Measurements from ENCODE around the gene TMCC3.
"Not testable (repeated sequence)": the region's sequence is repeated elsewhere in the genome, so short reads cannot be mapped to it uniquely, and the experiment has no call there.

Gene TMCC3

GRCh38 chr12:94634717-94635116 lies 15.6 kb downstream of the TMCC3 start:
- no peak for DNase-seq
- no peak for ATAC-seq

GRCh38 chr12:94633401-94633800 lies 17.0 kb downstream of the TMCC3 start:
- DNase-seq = no peak
- no peak for ATAC-seq

DNA sequence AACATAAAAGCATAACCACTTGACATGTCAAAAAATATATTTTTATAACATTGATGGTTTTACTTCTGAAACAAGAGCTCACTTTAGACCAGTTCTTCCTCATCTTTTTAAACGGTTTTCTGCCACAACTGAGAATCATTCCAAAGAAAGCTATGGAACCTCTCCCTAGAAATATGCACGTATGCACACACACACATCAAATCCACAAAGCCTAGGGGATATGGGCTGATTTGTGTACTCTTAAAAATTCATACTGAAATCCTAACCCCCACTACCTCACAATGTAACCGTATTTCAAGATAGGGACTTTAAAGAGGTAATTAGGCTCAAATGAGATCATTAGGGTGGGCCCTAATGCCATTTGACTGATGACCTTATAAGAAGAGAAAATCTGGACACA lies 19.3 kb downstream of the TMCC3 start:
- ATAC-seq (no peak), DNase-seq (no peak)

DNA sequence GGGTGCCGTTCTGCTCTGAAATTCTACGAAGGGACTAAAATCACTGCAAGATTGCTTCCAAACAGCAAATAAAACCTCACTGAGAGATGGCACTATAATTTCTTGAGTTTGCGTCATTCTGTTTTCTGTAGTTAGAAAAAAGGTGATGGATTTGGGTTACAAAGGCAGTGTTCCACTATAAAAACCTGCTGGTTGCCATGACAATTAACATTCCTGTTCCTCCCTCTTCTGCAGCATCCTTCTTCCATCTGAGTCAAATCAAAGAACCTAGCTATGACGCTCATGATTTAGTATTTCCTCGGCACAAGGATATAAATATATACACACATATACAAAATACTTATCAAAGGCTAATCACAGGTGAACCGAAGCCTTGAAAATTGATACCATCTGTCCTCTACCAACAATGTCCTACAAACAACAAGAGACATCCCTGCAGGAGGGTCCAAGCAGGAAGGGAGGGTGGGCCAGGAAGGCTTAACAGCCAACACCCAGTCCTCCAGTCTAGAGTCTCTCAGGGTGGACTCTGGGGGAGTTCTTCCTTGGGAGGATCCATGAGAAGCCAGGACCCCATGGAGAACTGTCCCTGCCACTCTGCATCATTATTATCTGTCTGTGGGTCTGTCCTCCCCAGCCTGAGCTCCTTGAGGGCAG lies 21.4 kb downstream of the TMCC3 start:
- no peak for ATAC-seq
- no peak for DNase-seq

GRCh38 chr12:94628369-94628768 lies 22.0 kb downstream of the TMCC3 start:
- DNase-seq = no peak
- no peak for ATAC-seq

DNA sequence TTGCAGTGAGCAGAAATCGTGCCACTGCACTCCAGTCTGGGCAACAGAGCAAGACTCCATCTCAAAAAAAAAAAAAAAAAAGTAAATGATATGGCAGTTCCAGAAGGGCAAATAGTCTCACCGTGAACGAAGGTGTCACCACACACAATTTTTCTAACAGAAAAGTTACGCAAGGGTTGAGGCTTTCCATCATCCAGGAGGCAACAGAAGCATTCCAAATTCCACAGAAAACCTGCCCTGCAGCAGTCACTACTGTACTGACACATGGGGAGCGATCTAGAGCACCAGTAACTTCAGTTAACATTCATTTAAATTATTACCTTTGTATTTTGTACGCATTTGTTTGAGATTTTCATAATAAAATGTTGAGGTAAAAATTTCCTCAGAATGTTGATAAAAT lies 24.8 kb downstream of the TMCC3 start:
- no peak for ATAC-seq
- no peak for DNase-seq

DNA sequence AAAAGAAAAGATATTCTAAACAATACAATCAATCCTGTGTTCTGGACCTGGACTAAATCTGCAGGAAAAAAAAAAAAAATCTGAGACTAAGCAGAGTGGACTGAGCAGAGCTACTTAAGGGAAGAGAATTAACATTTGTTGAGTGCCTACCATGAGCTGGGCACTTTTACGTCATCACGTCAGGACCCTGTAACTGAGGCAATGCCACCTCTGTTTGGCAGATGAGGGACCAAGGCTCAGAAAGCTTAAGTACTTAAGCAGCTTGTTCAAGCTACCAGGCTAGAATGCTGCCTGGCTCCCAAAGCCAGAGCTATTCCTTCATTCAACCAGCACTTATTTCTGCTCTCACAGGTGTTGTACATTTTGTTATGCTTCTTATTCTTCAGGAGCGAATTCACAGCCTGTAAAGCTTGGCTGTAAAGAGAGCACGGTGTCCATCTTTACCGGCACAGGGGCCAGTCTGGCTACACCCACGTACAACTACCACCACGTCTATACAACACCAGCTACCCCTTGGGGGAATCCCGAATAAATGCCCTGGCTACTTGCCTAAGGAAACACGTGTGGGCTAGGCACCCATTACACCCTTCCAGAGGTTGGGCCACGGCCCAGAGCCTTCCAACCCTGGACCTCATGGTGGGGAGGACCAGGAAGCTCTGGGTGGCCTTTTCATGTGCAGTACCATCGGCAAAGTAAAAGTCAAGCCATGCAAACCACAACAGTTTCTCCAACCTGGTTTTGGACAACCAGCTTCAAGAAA lies 27.0 kb downstream of the TMCC3 start:
- no peak for ATAC-seq
- no peak for DNase-seq

DNA sequence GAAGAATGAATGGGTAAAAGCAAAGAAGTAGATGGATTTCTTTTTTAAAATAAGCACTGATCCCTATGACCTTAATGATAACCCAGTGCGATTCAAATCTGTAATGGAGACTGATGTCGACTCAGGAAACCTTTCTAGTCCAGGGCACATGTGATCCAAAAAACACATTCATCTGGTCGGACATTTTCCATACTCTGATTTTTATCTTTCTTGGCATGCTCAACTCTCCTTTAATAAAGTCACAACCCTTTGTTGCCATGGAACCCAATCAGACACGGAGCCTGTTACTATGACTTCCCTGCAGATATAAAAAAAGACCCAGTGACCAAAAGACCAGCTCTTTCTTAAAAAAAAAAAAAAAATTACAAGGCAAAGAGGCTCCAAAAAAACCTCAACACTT lies 27.9 kb downstream of the TMCC3 start:
- no peak for ATAC-seq
- no peak for DNase-seq

DNA sequence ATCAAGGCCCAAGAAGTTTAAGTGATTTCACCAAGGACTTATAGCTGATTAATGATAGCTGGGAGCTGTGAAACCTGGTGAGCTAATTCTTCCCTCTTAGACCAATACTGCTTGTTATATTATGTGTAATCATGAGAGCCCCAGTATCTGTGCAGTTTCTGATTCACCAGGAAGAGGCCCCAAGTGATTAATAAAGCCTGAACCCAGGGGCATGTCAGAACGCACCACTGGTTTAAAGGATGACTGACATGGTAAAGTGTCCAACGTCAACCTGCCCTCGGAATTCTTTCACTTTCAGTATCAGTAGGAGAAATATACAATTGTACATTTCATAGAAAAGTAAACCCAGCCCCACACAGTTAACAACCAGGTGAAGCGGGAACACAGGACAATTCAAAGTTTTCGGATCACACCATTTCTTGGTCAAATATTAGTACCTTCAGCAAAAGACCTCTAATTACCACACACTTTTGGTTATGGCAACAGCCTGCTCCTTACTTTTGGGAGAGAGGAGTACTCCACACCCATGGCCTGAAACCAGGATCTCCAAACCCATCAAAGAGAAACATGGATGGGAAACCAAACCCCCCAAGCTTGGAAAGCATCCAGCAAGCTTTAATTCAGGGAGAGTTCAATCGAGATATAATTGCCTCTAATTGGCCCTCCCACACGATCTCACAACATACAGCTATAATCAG lies 28.5 kb downstream of the TMCC3 start:
- DNase-seq = peak; percentile 39
- ATAC-seq = peak; percentile 97

DNA sequence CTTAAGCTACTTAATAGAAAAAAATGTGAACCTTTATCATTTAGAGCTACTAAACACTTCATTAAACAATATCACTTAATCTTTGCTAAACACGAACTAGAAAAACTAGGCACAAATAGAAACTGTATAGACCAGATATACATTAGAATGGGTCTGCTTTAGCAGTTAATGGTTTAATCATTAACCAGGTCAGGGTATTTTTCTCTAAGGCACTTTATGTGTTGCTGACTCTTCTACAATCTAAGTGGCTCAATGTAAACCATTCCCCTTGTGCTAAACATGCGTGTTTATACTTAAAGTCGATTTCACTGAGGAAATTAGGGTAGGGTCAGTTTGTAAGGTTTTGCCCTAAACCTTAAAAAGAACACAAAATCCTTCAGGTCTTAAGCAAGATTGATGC lies 29.7 kb downstream of the TMCC3 start:
- no peak for ATAC-seq
- DNase-seq = no peak

- DNase-seq (no peak), ATAC-seq (peak; percentile 71)
Observed at GRCh38 chr12:94618995-94619695, 31.2 kb downstream of the TMCC3 start.

- ATAC-seq = no peak
Observed at GRCh38 chr12:94617101-94617500, 33.3 kb downstream of the TMCC3 start.

DNA sequence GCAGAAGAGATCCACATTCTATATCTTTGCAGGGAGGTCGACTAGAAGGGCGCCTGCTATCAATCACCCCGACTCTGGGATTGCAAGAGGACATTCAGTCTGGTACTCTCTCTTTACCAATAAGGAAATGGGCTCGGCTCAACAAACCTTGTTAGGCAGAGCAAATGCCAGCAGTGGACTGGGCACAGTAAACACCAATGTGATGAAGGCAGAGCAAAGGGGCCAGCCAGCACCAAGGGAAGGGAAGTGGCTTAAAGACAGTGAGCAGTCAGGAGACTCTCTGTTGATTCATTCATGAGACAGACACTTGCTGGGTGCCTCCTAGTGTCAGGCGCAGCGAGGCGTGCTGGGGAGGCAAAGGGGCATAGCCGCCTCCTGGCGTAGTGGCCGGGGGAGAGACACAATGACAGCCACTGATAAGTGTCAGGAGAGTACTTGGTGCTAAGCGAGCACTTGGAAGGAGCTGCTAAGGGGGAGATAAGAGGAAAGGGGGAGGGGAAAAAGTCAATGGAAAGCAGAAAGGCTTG lies 34.1 kb downstream of the TMCC3 start:
- no peak for ATAC-seq
- DNase-seq = no peak

More at GRCh38 chr12:94617101-94617500, 33.3 kb downstream of the TMCC3 start:
- no peak for DNase-seq

DNA sequence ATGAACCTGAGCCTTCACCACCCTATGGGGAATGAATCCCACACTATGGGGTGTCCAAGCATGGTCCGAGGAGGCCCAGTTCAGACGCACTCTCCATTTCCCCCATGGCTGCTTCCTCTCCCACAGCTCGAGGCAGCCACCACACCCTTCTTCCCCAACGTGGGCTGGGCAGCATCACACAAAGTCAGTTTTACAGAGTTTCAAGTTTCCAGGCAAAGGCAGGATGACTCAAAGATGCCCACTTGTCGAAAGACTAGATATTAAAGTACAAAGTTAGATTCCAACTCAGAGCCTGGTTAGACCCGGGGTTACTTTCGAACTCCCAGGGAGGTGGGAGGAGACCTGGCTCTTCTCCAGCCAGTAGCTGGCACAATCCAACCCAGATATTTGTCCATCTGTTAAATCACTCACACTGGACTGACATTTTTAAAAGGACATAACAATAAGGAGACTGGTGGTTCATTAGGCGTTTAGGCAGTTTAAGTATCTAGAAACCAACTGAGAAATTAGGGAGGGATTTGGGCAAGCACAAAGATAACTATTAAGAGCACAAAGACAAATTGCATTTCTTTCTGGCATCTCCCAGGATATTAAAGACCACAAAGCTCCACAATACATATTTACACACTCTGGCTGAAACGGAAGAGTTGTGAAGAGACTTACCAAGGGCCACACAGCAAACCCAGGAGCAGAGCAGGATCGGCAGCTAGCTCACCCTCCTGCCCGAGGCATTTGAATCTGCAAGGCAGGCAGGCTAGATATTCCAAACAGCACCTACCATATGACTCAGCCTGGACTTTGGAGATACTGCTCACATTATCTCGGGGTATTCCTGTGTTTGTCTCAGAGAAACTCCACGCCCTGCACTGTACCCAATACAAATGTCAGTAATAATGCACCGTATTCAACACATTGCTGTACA lies 34.8 kb downstream of the TMCC3 start:
- DNase-seq (no peak), ATAC-seq (no peak)

DNA sequence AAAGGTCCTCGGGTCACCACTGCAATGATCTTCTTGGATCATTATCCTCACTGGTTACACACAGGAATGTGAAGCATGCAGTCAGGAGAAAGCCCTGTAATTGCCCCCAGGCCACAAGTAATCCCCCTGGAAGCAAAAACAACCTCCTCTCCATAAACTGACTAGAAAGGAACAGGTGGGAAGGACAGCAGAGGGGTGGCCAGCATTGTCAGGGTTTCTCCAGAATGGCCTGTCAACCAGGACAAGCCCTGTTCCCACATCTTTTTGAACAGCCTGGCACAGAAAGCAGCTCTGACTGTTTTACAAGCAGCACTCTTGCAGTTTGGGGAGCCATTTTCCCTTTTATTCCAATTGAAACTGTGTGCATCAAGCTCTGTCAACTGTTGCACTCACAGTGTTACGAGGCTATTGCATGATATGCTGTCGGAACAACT lies 36.1 kb downstream of the TMCC3 start:
- ATAC-seq = no peak
- DNase-seq = no peak

- DNase-seq = no peak
- no peak for ATAC-seq
Observed at GRCh38 chr12:94609917-94610443, 40.4 kb downstream of the TMCC3 start.

DNA sequence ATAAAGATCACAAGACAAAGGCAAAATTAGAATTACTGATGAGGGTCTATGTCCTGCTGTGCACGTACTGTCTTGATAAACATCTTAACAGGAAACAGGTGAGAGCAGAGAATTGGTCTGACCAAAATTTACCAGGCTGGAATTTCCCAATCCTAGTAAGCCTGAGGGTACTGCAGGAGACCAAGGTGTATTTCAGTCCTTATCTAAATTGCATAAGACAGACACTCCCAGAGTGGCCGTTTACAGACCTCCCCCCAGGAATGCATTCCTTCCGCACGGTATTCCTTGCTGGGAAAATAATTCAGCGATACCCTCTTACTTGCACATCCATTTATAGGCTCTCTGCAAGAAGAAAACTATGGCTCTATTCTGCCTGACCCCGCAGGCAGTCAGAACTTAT lies 43.5 kb downstream of the TMCC3 start:
- not testable (repeated sequence) for ATAC-seq, DNase-seq

DNA sequence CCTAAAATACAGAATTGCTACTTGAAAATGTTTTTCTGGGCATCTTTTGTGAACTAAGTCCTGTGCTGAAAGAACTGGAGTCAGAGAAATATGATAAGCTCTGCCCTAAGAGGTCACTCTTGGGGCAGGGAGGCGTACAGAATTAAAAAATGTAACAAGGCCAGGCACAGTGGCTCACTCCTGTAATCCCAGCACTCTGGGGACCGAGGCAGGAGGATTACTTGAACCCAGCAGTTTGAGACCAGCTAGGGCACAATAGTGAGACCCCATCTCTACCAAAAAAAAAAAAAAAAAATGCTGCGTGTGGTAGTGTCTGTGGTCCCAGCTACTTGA lies 46.0 kb downstream of the TMCC3 start:
- no peak for DNase-seq
- no peak for ATAC-seq

- ATAC-seq = peak; percentile 57
- DNase-seq = peak; percentile 68
Observed at GRCh38 chr12:94603434-94604365, 46.7 kb downstream of the TMCC3 start.

- ATAC-seq (no peak), DNase-seq (no peak)
Observed at GRCh38 chr12:94602024-94602423, 48.3 kb downstream of the TMCC3 start.

All from stimulated activated naive CD8-positive, alpha-beta T cell treated with anti-CD3 and anti-CD28 coated beads, Interleukin-15, Interleukin-2, amounts not matched to agents 100 U/mL and 50 U/mL, for 24 hours (primary cell).